Mammary epithelial cell (primary cell): ENCODE results near the gene HEBP2.

Source experiments
- CTCF ChIP-seq, 2 donors: IDR thresholded peaks in 1 of 2; conservative IDR thresholded peaks in 1 of 2; 2 replicates each; pipeline ENCODE4 v1.5.1; 2011 to 2012; ENCODE audit warnings: inconsistent platforms in 2 of 2, low read length in 2 of 2, mild to moderate bottlenecking in 2 of 2, control low read depth in 1 of 2, low read depth in 1 of 2; ENCODE audit not compliant: insufficient read depth in 1 of 2; ENCODE audit errors: extremely low read depth in 1 of 2
- EZH2 ChIP-seq: IDR thresholded peaks from 2 replicates; pipeline ENCODE4 v1.6.1; 2012; ENCODE audit warnings: low read length, inconsistent platforms, borderline replicate concordance

GRCh38 chr6:138432063-138432356, 28.0 kb downstream of the HEBP2 start:
- TF ChIP-seq CTCF (conservative IDR thresholded peaks at IDR 0.05 in 1 of 2, IDR thresholded peaks at IDR 0.05 in 1 of 2; ENCODE audit: extremely low read depth in 1 of 2, insufficient read depth in 1 of 2, low read depth in 1 of 2, low read length in 2 of 2) (no peak), EZH2 (no peak)
